A549 (cell line): ENCODE results near the gene CLSTN1.

Experiments
- CBX8 ChIP-seq: fragments of 200-600 bp; sonication (generic); IDR thresholded peaks from 2 replicates; pipeline ENCODE4 v1.6.1; 2016
- EP300 ChIP-seq, 2 experiments: fragments of >200 bp; sonication (Bioruptor Twin); formaldehyde crosslinking; IDR thresholded peaks; 2 replicates in 1 of 2; 3 replicates in 1 of 2; pipeline ENCODE4 v1.6.1; 2016 to 2017
- RFX5 ChIP-seq: fragments of 450-650 bp; IDR thresholded peaks from 2 replicates; pipeline ENCODE4 v1.7.1; 2014; ENCODE audit warnings: antibody characterized with exemption, mild to moderate bottlenecking, moderate library complexity
- SMC3 ChIP-seq: fragments of >200 bp; sonication (Bioruptor Twin); formaldehyde crosslinking; IDR thresholded peaks from 3 replicates; pipeline ENCODE4 v1.6.1; 2018; ENCODE audit warnings: inconsistent platforms
- TF ChIP-seq, protein P1 (sequence below): fragments of >200 bp; sonication (Bioruptor Twin); formaldehyde crosslinking; IDR thresholded peaks from 3 replicates; pipeline ENCODE4 v1.5.1; 2016
- TF ChIP-seq, protein P2 (sequence below): fragments of 200-600 bp; sonication (generic); IDR thresholded peaks from 2 replicates; pipeline ENCODE4 v1.6.1; 2016; ENCODE audit warnings: antibody characterized with exemption, mild to moderate bottlenecking, moderate library complexity

DNA sequence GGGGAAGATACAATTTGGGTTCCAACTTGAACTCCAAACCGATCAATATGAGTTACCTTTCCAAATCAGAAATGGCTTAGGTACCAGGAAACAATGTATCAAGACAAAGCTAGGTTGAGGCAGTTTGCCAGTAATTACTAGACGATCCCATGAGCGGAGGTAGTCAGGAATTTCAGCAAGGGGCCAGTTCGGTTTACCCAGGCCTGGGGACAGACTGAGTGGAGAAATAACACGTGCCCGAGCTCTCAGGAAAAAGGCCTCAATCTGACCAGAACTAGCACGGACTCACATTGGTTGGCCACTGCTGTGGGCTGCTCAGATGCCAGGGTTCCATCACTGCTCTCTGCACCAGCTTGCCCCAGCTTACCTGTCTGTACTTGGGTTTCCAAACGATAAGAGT is 15.3 kb downstream of the CLSTN1 start:
- TF ChIP-seq, protein P1, sequence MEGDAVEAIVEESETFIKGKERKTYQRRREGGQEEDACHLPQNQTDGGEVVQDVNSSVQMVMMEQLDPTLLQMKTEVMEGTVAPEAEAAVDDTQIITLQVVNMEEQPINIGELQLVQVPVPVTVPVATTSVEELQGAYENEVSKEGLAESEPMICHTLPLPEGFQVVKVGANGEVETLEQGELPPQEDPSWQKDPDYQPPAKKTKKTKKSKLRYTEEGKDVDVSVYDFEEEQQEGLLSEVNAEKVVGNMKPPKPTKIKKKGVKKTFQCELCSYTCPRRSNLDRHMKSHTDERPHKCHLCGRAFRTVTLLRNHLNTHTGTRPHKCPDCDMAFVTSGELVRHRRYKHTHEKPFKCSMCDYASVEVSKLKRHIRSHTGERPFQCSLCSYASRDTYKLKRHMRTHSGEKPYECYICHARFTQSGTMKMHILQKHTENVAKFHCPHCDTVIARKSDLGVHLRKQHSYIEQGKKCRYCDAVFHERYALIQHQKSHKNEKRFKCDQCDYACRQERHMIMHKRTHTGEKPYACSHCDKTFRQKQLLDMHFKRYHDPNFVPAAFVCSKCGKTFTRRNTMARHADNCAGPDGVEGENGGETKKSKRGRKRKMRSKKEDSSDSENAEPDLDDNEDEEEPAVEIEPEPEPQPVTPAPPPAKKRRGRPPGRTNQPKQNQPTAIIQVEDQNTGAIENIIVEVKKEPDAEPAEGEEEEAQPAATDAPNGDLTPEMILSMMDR = no peak
- TF ChIP-seq, protein P2, sequence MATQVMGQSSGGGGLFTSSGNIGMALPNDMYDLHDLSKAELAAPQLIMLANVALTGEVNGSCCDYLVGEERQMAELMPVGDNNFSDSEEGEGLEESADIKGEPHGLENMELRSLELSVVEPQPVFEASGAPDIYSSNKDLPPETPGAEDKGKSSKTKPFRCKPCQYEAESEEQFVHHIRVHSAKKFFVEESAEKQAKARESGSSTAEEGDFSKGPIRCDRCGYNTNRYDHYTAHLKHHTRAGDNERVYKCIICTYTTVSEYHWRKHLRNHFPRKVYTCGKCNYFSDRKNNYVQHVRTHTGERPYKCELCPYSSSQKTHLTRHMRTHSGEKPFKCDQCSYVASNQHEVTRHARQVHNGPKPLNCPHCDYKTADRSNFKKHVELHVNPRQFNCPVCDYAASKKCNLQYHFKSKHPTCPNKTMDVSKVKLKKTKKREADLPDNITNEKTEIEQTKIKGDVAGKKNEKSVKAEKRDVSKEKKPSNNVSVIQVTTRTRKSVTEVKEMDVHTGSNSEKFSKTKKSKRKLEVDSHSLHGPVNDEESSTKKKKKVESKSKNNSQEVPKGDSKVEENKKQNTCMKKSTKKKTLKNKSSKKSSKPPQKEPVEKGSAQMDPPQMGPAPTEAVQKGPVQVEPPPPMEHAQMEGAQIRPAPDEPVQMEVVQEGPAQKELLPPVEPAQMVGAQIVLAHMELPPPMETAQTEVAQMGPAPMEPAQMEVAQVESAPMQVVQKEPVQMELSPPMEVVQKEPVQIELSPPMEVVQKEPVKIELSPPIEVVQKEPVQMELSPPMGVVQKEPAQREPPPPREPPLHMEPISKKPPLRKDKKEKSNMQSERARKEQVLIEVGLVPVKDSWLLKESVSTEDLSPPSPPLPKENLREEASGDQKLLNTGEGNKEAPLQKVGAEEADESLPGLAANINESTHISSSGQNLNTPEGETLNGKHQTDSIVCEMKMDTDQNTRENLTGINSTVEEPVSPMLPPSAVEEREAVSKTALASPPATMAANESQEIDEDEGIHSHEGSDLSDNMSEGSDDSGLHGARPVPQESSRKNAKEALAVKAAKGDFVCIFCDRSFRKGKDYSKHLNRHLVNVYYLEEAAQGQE = no peak
- TF ChIP-seq EP300 (IDR thresholded peaks at IDR 0.05) (no peak), CBX8 (no peak), RFX5 (no peak), SMC3 (no peak)
